Activated CD8-positive, alpha-beta memory T cell treated with anti-CD3 and anti-CD28 coated beads for 24 hours (primary cell): ENCODE data around the gene PCDHGA4.

ENCODE experiments used
- DNase-seq: peaks from one replicate; pipeline ENCODE4 v3.0.0-alpha.2; 2020

The PCDHGA4 gene

DNA sequence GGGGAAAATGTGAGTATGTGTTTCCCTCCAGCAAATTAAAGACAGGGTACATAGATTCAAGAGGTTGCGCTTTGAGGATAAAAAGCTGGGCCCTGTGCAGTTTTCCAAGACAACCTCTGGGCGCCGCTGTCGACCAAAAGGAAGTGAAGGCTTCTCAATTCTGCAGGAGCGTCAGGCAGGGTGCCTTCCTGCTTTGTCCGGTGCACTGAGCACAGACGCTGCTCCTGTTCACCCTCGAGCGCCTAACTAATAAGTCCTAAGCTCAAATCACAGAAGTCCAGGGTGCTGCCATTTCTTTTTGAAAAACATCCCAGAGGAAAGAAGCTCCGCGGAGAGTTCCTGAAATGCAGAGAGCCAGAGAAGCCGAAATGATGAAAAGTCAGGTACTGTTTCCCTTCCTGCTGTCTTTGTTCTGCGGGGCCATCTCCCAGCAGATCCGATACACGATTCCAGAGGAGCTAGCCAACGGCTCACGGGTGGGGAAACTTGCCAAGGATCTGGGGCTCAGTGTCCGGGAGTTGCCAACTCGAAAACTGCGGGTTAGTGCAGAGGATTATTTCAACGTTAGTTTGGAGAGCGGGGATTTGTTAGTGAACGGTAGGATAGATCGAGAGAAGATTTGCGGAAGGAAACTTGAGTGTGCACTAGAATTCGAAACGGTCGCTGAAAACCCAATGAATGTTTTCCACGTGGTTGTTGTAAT, 4.8 kb upstream of the PCDHGA4 start, which contains the start of gene PCDHGB1:
Gene PCDHGB1, plus strand, starts transcription at position 183 of the 703 bp plus-strand sequence. Its CDS starts 162 bp downstream, at position 345.
- DNase-seq, result no peak

DNA sequence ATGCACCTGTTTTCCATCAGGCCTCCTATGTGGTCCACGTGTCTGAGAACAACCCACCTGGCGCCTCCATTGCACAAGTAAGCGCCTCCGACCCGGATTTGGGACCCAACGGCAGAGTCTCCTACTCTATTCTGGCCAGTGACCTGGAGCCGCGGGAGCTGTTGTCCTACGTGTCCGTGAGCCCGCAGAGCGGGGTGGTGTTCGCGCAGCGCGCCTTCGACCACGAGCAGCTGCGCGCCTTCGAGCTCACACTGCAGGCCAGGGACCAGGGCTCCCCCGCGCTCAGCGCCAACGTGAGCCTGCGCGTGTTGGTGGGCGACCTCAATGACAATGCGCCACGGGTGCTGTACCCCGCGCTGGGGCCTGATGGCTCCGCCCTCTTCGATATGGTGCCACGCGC, 3.2 kb upstream of the PCDHGA4 start:
- no peak for DNase-seq

DNA sequence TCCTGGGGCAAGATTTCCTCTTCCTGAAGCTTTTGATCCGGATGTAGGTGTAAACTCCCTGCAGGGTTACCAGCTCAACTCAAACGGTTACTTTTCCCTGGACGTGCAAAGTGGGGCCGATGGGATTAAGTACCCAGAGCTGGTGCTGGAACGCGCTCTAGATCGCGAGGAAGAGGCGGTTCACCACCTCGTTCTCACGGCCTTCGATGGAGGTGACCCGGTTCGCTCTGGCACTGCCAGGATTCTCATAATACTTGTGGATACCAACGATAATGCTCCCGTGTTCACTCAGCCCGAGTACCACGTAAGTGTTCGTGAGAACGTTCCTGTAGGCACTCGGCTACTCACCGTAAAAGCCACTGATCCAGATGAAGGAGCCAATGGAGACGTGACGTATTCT, 820 bp downstream of the PCDHGA4 start:
- DNase-seq, result no peak

DNA sequence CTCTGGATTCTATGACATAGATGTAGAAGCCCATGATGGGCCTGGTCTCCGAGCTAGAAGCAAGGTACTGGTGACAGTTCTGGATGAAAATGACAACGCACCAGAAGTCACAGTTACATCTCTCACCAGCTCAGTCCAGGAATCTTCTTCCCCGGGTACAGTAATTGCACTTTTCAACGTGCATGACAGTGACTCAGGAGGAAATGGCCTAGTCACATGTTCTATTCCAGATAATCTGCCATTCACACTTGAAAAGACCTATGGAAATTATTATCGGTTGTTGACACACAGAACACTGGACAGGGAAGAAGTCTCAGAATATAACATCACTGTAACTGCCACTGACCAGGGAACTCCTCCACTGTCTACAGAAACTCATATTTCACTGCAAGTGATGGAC, 1.3 kb downstream of the PCDHGA4 start:
- no peak for DNase-seq

DNA sequence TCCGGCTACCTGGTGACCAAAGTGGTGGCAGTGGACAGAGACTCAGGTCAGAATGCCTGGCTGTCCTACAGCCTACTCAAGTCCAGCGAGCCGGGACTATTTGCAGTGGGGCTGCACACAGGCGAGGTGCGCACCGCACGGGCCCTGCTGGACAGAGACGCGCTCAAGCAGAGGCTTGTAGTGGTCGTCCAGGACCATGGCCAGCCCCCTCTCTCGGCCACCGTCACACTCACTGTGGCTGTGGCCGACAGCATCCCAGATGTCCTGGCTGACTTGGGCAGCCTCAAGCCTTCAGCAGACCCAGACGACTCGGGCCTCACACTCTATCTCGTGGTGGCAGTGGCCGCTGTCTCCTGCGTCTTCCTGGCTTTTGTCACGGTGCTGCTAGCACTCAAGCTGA, 2.1 kb downstream of the PCDHGA4 start:
- DNase-seq, result no peak

DNA sequence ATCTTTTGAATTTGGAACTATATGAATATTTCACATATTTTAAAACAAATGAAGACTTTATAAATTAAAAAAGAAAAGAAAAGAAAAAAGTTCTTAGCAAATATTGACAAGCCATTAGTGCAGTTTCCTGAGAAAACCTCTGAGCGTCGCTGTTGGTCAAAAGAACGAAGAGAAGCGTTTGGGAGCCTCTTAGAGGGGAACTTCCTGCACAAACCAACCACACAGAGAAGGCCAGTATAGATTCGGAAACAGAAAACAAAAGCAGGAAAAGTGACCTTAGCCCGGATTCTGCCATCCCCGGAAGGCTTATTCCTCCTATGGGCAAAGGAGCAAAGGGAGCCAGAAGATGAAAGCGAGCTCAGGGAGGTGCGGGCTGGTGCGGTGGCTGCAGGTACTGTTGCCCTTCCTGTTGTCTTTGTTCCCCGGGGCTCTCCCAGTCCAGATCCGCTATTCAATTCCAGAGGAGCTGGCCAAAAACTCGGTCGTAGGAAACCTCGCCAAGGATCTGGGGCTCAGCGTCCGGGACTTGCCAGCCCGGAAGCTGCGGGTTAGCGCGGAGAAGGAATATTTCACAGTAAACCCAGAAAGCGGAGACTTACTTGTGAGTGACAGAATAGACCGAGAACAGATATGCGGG, 5.1 kb downstream of the PCDHGA4 start, which contains the start of gene PCDHGB2:
Gene PCDHGB2, plus strand, starts transcription at position 205 of the 637 bp plus-strand sequence. Its CDS starts 142 bp downstream, at position 347.
- DNase-seq, result no peak

DNA sequence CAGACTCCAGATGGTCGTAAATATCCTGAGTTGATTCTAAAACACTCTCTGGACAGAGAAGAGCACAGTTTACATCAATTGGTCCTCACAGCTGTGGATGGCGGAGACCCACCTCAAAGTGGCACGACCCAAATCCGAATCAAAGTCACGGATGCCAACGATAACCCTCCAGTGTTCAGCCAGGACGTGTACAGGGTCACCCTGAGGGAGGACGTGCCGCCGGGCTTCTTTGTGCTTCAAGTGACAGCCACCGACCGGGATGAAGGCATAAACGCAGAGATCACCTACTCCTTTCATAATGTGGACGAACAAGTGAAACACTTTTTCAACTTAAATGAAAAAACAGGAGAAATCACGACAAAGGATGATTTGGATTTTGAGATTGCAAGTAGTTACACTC, 5.9 kb downstream of the PCDHGA4 start:
- DNase-seq, result no peak

DNA sequence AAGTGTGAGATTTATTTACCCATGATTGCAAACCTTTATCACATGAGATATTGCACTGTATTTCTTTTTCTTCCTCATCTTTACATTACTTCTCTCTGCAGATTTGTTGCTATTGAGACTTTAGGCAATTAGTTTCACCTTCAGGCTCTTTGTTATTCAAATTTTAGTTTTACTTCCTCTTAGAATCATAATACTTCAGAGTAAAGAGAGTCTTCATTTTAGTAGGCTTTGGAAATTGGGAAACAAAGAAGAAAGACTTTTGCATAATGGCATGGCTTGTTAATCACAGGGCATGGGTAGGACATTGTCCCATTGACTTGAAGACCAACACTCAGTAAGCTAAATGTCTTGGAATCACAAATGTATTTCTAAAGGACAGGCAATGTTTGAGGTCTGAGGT, 7.9 kb downstream of the PCDHGA4 start:
- no peak for DNase-seq

DNA sequence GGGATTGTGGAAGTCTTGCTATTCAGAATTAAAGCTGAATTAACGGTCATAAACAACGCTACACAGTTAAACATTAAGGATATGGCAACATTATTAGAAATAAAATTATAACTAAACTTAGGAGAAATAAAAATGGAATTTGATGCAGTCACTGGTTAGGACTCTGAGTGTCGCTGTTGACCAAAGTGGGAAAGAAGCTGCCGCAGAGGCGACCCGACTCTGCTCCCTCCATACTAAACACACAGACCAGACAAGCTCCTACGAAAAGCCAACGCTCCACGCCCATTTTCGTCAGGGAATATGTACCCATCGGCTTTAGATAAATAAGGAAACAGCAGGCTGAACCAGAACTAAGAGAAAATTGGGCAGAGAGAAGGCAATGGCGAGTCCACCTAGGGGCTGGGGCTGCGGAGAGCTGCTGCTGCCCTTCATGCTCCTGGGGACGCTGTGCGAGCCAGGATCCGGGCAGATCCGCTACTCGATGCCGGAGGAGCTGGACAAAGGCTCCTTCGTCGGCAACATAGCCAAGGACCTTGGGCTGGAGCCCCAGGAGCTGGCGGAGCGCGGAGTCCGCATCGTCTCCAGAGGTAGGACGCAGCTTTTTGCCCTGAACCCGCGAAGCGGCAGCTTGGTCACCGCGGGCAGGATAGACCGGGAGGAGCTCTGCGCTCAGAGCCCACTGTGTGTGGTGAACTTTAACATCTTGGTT, 9.3 kb downstream of the PCDHGA4 start, which contains the start of gene PCDHGA5:
Gene PCDHGA5, plus strand, starts transcription at position 211 of the 709 bp plus-strand sequence. Its CDS starts 169 bp downstream, at position 380.
- DNase-seq, result no peak

DNA sequence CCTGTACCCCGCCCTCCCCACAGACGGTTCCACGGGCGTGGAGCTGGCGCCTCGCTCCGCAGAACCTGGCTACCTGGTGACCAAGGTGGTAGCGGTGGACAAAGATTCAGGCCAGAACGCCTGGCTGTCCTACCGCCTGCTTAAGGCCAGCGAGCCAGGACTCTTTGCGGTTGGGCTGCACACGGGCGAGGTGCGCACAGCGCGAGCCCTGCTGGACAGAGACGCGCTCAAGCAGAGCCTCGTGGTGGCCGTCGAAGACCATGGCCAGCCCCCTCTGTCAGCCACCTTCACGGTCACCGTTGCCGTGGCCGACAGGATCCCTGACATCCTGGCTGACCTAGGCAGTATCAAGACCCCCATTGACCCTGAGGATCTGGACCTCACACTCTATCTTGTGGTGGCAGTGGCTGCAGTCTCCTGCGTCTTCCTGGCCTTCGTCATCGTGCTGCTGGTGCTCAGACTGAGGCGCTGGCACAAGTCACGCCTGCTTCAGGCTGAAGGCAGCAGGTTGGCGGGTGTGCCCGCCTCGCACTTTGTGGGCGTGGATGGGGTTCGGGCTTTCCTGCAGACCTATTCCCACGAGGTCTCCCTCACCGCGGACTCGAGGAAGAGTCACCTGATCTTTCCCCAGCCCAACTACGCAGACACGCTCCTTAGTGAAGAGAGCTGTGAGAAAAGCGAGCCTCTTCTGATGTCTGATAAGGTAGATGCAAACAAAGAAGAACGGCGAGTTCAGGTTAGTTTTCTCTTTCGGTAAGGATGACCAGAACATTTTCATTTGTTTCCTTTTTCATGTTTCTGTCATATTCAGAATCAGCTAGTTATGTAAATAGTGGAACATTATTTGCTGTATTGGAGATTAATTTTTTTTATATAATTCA, 11.4 kb downstream of the PCDHGA4 start:
- DNase-seq, result no peak

DNA sequence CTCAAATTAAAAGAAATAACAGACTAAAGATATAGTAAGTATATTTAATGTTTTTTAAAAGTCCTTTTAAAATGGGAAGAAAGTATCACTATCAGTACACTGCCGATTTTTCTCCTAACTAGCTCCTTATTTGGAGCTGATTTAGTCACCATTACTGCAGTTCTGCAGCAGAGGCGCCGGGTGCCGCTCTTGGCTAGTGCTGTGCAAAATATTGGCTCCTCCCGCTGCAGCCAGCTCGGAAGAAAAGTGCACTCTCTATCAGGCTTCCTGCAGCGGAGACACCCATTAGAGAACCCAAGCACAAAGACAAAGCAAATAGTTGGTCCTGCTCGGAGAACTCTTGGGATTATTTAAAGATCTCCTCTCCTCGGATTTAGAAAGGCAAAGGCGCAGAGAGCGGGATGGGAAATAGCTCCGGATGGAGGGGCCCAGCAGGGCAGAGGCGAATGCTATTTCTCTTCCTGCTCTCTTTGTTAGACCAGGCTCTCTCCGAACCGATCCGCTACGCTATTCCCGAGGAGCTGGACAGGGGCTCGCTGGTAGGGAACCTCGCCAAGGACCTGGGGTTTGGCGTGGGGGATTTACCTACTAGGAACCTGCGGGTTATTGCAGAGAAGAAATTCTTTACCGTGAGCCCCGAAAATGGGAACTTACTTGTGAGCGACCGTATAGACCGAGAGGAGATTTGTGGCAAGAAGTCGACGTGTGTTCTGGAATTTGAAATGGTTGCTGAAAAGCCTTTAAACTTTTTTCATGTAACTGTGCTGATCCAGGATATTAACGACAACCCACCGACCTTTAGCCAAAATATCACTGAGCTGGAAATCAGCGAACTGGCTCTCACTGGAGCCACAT, 15.4 kb downstream of the PCDHGA4 start, which contains the start of gene PCDHGB3:
Gene PCDHGB3, plus strand, starts transcription at position 249 of the 855 bp plus-strand sequence. Its CDS starts 153 bp downstream, at position 402.
- DNase-seq, result peak; percentile 55

DNA sequence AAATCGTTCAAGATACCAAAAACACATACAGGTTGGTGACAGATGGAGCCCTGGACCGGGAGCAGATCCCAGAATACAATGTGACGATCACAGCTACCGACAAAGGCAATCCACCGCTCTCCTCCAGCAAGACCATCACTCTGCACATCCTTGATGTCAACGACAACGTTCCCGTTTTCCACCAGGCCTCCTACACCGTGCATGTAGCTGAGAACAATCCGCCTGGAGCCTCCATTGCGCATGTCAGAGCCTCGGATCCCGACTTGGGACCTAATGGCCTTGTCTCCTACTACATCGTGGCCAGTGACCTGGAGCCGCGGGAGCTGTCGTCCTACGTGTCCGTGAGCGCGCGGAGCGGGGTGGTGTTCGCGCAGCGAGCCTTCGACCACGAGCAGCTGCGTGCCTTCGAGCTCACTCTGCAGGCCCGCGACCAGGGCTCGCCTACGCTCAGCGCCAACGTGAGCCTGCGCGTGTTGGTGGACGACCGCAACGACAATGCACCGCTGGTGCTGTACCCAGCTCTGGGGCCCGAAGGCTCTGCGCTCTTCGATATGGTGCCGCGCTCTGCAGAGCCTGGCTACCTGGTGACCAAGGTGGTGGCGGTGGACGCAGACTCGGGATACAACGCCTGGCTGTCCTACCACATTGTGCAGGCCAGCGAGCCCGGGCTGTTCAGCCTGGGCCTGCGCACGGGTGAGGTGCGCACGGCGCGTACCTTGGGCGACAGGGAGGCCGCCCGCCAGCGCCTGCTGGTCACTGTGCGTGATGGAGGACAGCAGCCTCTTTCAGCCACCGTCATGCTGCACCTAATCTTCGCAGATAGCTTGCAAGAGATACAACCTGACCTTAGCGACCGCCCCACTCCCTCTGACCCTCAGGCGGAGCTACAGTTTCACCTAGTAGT, 17.0 kb downstream of the PCDHGA4 start:
- no peak for DNase-seq

DNA sequence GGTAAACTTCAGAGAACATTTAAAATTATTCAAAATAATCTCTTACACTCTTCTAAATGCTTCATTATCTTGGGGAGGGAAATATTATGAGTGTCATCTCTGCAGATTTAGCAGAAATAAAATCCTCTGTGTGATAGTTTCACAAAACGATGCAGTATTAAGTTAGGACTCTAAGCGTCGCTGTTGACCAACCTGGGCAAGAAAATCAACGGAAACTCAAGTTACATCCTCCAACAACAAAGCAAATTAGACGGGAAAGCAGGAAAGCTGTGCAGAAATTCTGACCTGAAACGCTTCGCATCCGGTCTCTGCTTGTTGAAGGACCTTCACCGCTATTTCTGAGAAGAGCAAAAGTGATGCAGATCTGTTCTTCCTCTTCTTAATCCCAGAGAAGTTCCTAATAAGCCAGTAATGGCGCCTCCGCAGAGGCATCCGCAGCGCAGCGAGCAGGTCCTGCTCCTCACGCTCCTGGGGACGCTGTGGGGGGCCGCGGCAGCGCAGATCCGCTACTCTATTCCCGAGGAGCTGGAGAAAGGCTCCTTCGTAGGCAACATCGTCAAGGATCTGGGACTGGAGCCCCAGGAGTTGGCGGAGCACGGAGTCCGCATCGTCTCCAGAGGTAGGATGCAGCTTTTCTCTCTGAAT, 19.0 kb downstream of the PCDHGA4 start, which contains the start of gene PCDHGA6:
Gene PCDHGA6, plus strand, starts transcription at position 219 of the 645 bp plus-strand sequence. Its CDS starts 193 bp downstream, at position 412.
- peak; percentile 40 for DNase-seq

DNA sequence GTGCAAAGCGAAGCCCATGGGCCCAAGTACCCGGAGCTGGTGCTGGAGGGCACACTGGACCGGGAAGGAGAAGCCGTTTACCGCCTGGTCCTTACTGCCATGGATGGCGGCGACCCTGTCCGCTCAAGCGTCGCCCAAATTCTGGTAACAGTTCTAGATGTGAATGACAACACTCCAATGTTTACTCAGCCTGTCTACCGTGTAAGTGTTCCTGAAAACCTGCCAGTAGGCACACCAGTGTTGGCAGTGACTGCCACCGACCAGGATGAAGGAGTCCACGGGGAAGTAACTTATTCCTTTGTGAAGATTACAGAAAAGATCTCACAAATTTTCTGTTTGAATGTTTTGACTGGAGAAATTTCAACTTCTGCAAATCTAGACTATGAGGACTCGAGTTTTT, 19.8 kb downstream of the PCDHGA4 start:
- no peak for DNase-seq

DNA sequence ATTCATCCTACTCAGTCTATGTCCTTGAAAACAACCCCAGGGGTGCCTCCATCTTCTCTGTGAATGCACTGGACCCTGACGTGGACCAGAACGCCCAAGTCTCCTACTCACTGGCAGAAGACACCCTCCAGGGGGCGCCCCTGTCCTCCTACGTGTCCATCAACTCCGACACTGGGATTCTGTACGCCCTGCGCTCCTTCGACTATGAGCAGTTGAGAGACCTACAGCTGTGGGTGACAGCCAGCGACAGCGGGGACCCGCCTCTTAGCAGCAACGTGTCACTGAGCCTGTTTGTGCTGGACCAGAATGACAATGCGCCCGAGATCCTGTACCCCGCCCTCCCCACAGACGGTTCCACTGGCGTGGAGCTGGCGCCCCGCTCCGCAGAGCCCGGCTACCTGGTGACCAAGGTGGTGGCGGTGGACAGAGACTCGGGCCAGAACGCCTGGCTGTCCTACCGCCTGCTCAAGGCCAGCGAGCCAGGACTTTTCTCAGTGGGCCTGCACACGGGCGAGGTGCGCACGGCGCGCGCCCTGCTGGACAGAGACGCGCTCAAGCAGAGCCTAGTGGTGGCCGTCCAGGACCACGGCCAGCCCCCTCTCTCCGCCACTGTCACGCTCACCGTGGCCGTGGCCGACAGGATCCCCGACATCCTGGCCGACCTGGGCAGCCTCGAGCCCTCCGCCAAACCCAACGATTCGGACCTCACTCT, 20.8 kb downstream of the PCDHGA4 start:
- peak; percentile 30 for DNase-seq

DNA sequence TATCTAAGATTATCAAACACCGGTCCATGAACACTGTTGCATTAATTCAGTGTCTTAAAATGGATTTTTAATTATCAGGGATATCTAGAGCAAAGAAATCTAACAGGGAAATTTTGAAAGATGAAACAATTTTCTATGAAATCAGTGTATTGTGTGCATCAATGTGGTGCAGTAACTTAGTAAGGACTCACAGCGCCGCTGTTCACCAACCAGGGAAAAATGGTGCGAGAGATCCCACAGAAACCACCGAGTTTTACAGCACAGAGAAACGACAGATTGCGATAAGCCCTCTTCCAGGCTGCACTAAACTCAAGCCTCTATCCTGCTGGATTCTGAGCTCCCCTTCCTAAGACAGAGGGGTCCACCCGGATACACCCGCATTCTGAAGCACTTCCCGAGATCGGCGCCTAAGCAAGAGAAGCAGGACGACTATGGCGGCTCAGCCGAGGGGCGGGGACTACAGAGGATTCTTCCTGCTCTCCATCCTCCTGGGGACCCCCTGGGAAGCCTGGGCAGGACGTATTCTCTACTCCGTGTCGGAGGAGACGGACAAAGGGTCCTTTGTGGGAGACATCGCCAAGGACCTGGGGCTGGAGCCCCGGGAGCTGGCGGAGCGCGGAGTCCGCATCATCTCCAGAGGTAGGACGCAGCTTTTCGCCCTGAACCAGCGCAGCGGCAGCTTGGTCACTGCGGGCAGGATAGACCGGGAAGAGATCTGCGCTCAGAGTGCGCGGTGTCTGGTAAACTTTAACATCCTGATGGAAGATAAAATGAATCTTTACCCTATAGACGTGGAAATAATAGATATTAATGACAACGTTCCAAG, 27.9 kb downstream of the PCDHGA4 start, which contains the start of gene PCDHGA7:
Gene PCDHGA7, plus strand, starts transcription at position 274 of the 826 bp plus-strand sequence. Its CDS starts 158 bp downstream, at position 432.
- DNase-seq, result no peak

DNA sequence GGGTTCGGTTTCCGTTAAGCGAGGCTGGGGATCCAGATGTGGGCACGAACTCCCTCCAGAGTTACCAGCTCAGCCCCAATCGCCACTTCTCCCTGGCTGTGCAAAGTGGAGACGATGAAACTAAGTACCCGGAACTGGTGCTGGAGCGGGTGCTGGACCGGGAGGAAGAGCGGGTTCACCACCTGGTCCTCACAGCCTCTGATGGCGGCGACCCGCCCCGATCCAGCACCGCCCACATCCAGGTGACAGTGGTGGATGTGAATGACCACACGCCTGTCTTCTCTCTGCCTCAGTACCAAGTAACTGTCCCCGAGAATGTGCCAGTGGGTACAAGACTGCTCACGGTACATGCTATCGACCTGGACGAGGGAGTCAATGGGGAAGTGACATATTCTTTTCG, 28.5 kb downstream of the PCDHGA4 start:
- no peak for DNase-seq
